UCSD-AML1 (cell line): Measurements from ENCODE around the gene ZBTB2.

Source experiments
- DNase-seq: peaks from one replicate; lab custom pipeline; 2025; ENCODE audit not compliant: unreplicated experiment; lab: John Stamatoyannopoulos, UW

Gene ZBTB2

GRCh38 chr6:151391471-151392413 is at the start of gene ZBTB2:
ZBTB2 (minus strand) TSS chr6:151391559; CDS start chr6:151373637, 17,922 bp downstream.
- peak; percentile 63 for DNase-seq

- no peak for DNase-seq
Observed at GRCh38 chr6:151440930-151441329, 49.6 kb upstream of the ZBTB2 start.

GRCh38 chr6:151440498-151440897 is 49.1 kb upstream of the ZBTB2 start:
- DNase-seq: no peak

GRCh38 chr6:151437401-151437800 is 46.0 kb upstream of the ZBTB2 start:
- DNase-seq: no peak

- DNase-seq: no peak
Observed at GRCh38 chr6:151436802-151437201, 45.4 kb upstream of the ZBTB2 start.

- no peak for DNase-seq
Observed at GRCh38 chr6:151436300-151436699, 44.9 kb upstream of the ZBTB2 start.

- DNase-seq: no peak
Observed at GRCh38 chr6:151434369-151434768, 43.0 kb upstream of the ZBTB2 start.

- no peak for DNase-seq
Observed at GRCh38 chr6:151432651-151433050, 41.3 kb upstream of the ZBTB2 start.

- DNase-seq: no peak
Observed at GRCh38 chr6:151431337-151431736, 40.0 kb upstream of the ZBTB2 start.

- no peak for DNase-seq
Observed at GRCh38 chr6:151430886-151431285, 39.5 kb upstream of the ZBTB2 start.

GRCh38 chr6:151428093-151428735 is 36.9 kb upstream of the ZBTB2 start:
- DNase-seq: no peak

- no peak for DNase-seq
Observed at GRCh38 chr6:151425561-151425960, 34.2 kb upstream of the ZBTB2 start.

- DNase-seq: no peak
Observed at GRCh38 chr6:151422981-151423380, 31.6 kb upstream of the ZBTB2 start.

- DNase-seq: no peak
Observed at GRCh38 chr6:151417477-151417876, 26.1 kb upstream of the ZBTB2 start.

- DNase-seq: no peak
Observed at GRCh38 chr6:151414641-151415260, 23.4 kb upstream of the ZBTB2 start.

- no peak for DNase-seq
Observed at GRCh38 chr6:151413372-151414145, 22.2 kb upstream of the ZBTB2 start.

- no peak for DNase-seq
Observed at GRCh38 chr6:151412909-151413308, 21.6 kb upstream of the ZBTB2 start.

- no peak for DNase-seq
Observed at GRCh38 chr6:151409679-151410078, 18.3 kb upstream of the ZBTB2 start.

GRCh38 chr6:151409260-151409659 is 17.9 kb upstream of the ZBTB2 start:
- DNase-seq: no peak

GRCh38 chr6:151408858-151409257 is 17.5 kb upstream of the ZBTB2 start:
- no peak for DNase-seq

- no peak for DNase-seq
Observed at GRCh38 chr6:151403919-151404308, 12.6 kb upstream of the ZBTB2 start.
